Endothelial cell of umbilical vein (primary cell): ENCODE measurements around the gene SLC24A3. TPM values are rescaled to one million over a fixed set of nuclear protein-coding genes. Genes with fewer than 3 reads are reported as not detected.

ENCODE experiments used
- BruUV-seq: library from RNA; stranded (reverse); fragments of 400-500 nt; replicated peaks from 2 replicates; lab custom pipeline; 2021; lab: Mats Ljungman, UMichigan
- CTCF ChIA-PET: fragments of 300-600, 350-600 bp; sonication (Branson Sonifier 250); formaldehyde crosslinking; loops from one replicate; lab custom pipeline; 2021; ENCODE audit warnings: antibody characterized with exemption, inconsistent platforms; lab: Charles Lee
- POLR2A ChIA-PET: fragments of 300-600, 350-600 bp; sonication (Branson Sonifier 250); formaldehyde crosslinking; loops from one replicate; lab custom pipeline; 2021; ENCODE audit warnings: antibody characterized with exemption, inconsistent platforms; lab: Charles Lee
- DNase-seq: peaks from one replicate; pipeline ENCODE4 v3.0.0-alpha.2; 2011; ENCODE audit warnings: low read depth, low spot score
- FAIRE-seq: peaks from 2 replicates; lab custom pipeline; 2011; peaks lifted over from hg19 to GRCh38; lab: Jason Lieb, UNC
- H2AFZ ChIP-seq: 2 replicates; pipeline ENCODE4 v1.6.0; 2012; ENCODE audit warnings: low read depth, low read length, control low read depth, inconsistent platforms
- H3K27ac ChIP-seq: 2 replicates; pipeline ENCODE4 v1.5.1; 2011; ENCODE audit warnings: low read depth, mild to moderate bottlenecking, control low read depth, low read length, moderate library complexity; ENCODE audit not compliant: insufficient read depth
- H3K27me3 ChIP-seq, 2 experiments: 2 replicates each; pipeline versions ENCODE4 v1.6.0 to v1.6.1; 2011; ENCODE audit warnings: low read length in 2 of 2, mixed read lengths in 1 of 2; ENCODE audit not compliant: control insufficient read depth in 2 of 2, insufficient read depth in 2 of 2
- H3K36me3 ChIP-seq, 2 experiments: 2 replicates in 1 of 2; 3 replicates in 1 of 2; pipeline ENCODE4 v1.5.1; 2011; ENCODE audit warnings: low read length in 2 of 2, mild to moderate bottlenecking in 1 of 2, moderate library complexity in 1 of 2; ENCODE audit not compliant: control insufficient read depth in 2 of 2, insufficient read depth in 2 of 2; ENCODE audit errors: extremely low read depth in 1 of 2
- H3K4me1 ChIP-seq: 3 replicates; pipeline ENCODE4 v1.5.1; 2011; ENCODE audit warnings: mild to moderate bottlenecking, low read length; ENCODE audit not compliant: control insufficient read depth, insufficient read depth; ENCODE audit errors: extremely low read depth
- H3K4me2 ChIP-seq: 2 replicates; pipeline ENCODE4 v1.6.1; 2011; ENCODE audit warnings: low read length, control low read depth, mixed read lengths; ENCODE audit not compliant: insufficient read depth
- H3K4me3 ChIP-seq, 3 experiments: fragments of 200-600 bp in 1 of 3; sonication (generic), shearing (Covaris generic) in 1 of 3; replicated peaks in 1 of 3; 2 replicates each; pipeline ENCODE4 v1.5.1; 2011 to 2016; ENCODE audit warnings: control low read depth in 3 of 3, low read length in 3 of 3, mild to moderate bottlenecking in 2 of 3, inconsistent platforms in 1 of 3, low read depth in 1 of 3, moderate library complexity in 1 of 3; ENCODE audit not compliant: insufficient read depth in 1 of 3
- H3K79me2 ChIP-seq: 2 replicates; pipeline ENCODE4 v1.6.0; 2012; ENCODE audit warnings: low read length, inconsistent platforms; ENCODE audit not compliant: control insufficient read depth, insufficient read depth
- H3K9ac ChIP-seq: replicated peaks from 2 replicates; pipeline ENCODE3; 2011; ENCODE audit warnings: low read length, control low read depth; ENCODE audit not compliant: insufficient read depth; ENCODE audit errors: extremely low read depth
- H3K9me1 ChIP-seq: replicated peaks from 3 replicates; pipeline ENCODE4 v1.6.0; 2011; ENCODE audit warnings: mild to moderate bottlenecking, low read length; ENCODE audit not compliant: control insufficient read depth, insufficient read depth; ENCODE audit errors: extremely low read depth
- H3K9me3 ChIP-seq: replicated peaks from 2 replicates; pipeline ENCODE4 v1.5.1; 2012; ENCODE audit warnings: low read length, inconsistent platforms; ENCODE audit not compliant: control insufficient read depth, insufficient read depth
- H4K20me1 ChIP-seq: replicated peaks from 2 replicates; pipeline ENCODE3; 2011; ENCODE audit warnings: mild to moderate bottlenecking, low read length; ENCODE audit not compliant: control insufficient read depth, insufficient read depth; ENCODE audit errors: extremely low read depth
- EZH2 ChIP-seq: IDR thresholded peaks from 2 replicates; pipeline ENCODE4 v1.6.1; 2012; ENCODE audit warnings: borderline replicate concordance, low read depth, mild to moderate bottlenecking, moderate library complexity, low read length, inconsistent platforms; ENCODE audit not compliant: severe bottlenecking
- FOS ChIP-seq: IDR thresholded peaks from 2 replicates; pipeline ENCODE4 v1.6.1; 2011; ENCODE audit warnings: mild to moderate bottlenecking, low read length, moderate library complexity, borderline replicate concordance; ENCODE audit not compliant: insufficient read depth
- GATA2 ChIP-seq: IDR thresholded peaks from 2 replicates; pipeline ENCODE4 v1.7.0; 2011; ENCODE audit warnings: low read depth, mild to moderate bottlenecking, moderate library complexity, mixed read lengths, low read length; ENCODE audit not compliant: insufficient read length, insufficient read depth
- MYC ChIP-seq: IDR thresholded peaks from one replicate; pipeline ENCODE4 v1.6.1; 2011; ENCODE audit warnings: mild to moderate bottlenecking, low read depth, low read length
- dilution Hi-C: fragments of 300-500 bp; cut with MboI; formaldehyde crosslinking; loops from one replicate; pipeline ENCODE4 v1.15.0; 2019; ENCODE audit warnings: low sequenced_read_pairs; ENCODE audit not compliant: extremely low pct_ligation_motif_present
- intact Hi-C: fragments of 100-400 bp; cut with micrococcal nuclease; formaldehyde crosslinking; loops from one replicate; pipeline ENCODE4 v1.10.0; 2022
- polyA plus RNA-seq, 4 experiments: library from polyadenylated mRNA; depleted of rRNA in 3 of 4; stranded (reverse) in 3 of 4; unstranded in 1 of 4; fragments of >200 nt; gene quantifications; 2 replicates each; pipeline versions ENCODE4 v1.2.1 to v1.2.3, GENCODE V29; 2011 to 2012; ENCODE audit warnings: missing spikeins in 1 of 4
- total RNA-seq: library from RNA; stranded (reverse); gene quantifications from 2 replicates; pipeline ENCODE4 v1.2.3, GENCODE V29; 2021
- TF ChIP-seq, protein P1 (sequence below): IDR thresholded peaks from 2 replicates; pipeline ENCODE4 v1.6.1; 2011; ENCODE audit not compliant: insufficient read depth, insufficient read length
- TF ChIP-seq, protein P2 (sequence below), 2 donors: IDR thresholded peaks; 1 replicate in 1 of 2; 2 replicates in 1 of 2; pipeline ENCODE4 v1.5.1; 2011; ENCODE audit warnings: low read length in 2 of 2, mild to moderate bottlenecking in 2 of 2, moderate library complexity in 2 of 2, control low read depth in 1 of 2, inconsistent platforms in 1 of 2, low read depth in 1 of 2; ENCODE audit not compliant: insufficient read depth in 1 of 2; ENCODE audit errors: extremely low read depth in 1 of 2

SLC24A3 gene
- total and polyA plus RNA-seq, 2 donors (not counting 3 experiments of a cell fraction or from before 2014, with no cell fraction given): not detected

GRCh38 chr20:19222520-19223040, 10.1 kb downstream of the SLC24A3 start:
- Histone ChIP-seq H3K9ac (no peak overlapping the region), H3K4me3 (no peak overlapping the region), H3K27me3 (no peaks in the 10 kb centered on the region), H3K27ac (no peak overlapping the region), H3K79me2 (no peaks in the 10 kb centered on the region), H3K9me1 (no peaks in the 10 kb centered on the region), H3K36me3 (no peaks in the 10 kb centered on the region), H3K9me3 (no peaks in the 10 kb centered on the region), H3K4me2 (no peak overlapping the region), H3K4me1 (no peaks in the 10 kb centered on the region), H2AFZ (no peak overlapping the region), H4K20me1 (no peaks in the 10 kb centered on the region)
- intact Hi-C loops: no loop called here
- no TSS peak for BruUV-seq
- dilution Hi-C loops: no loop called here
- DNase-seq (no peak), FAIRE-seq (no peak)
- TF ChIP-seq GATA2 (no peak), FOS (no peak), MYC (no peak), EZH2 (no peak)
- TF ChIP-seq, protein P1, sequence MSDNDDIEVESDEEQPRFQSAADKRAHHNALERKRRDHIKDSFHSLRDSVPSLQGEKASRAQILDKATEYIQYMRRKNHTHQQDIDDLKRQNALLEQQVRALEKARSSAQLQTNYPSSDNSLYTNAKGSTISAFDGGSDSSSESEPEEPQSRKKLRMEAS: no peak
- TF ChIP-seq, protein P2, sequence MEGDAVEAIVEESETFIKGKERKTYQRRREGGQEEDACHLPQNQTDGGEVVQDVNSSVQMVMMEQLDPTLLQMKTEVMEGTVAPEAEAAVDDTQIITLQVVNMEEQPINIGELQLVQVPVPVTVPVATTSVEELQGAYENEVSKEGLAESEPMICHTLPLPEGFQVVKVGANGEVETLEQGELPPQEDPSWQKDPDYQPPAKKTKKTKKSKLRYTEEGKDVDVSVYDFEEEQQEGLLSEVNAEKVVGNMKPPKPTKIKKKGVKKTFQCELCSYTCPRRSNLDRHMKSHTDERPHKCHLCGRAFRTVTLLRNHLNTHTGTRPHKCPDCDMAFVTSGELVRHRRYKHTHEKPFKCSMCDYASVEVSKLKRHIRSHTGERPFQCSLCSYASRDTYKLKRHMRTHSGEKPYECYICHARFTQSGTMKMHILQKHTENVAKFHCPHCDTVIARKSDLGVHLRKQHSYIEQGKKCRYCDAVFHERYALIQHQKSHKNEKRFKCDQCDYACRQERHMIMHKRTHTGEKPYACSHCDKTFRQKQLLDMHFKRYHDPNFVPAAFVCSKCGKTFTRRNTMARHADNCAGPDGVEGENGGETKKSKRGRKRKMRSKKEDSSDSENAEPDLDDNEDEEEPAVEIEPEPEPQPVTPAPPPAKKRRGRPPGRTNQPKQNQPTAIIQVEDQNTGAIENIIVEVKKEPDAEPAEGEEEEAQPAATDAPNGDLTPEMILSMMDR (IDR thresholded peaks at IDR 0.05; ENCODE audit: extremely low read depth in 1 of 2, insufficient read depth in 1 of 2, low read depth in 1 of 2, low read length in 2 of 2): no peak
- ChIA-PET POLR2A (no interaction called here), CTCF (no interaction called here)
